Daoy (cell line): Measurements from ENCODE around the gene RABAC1. TPM values are rescaled to one million over a fixed set of nuclear protein-coding genes. Genes with fewer than 3 reads are reported as not detected.
"Not testable (repeated sequence)": the region's sequence is repeated elsewhere in the genome, so short reads cannot be mapped to it uniquely, and the experiment has no call there.

ENCODE experiments used
- DNase-seq: peaks from one replicate; pipeline ENCODE4 v3.0.0-alpha.2; 2015; ENCODE audit warnings: low read depth
- total RNA-seq: library from RNA; depleted of rRNA; stranded (reverse); fragments of >200 nt; shearing (Covaris generic); gene quantifications from 2 replicates; pipeline ENCODE4 v1.2.3, GENCODE V29; 2014; rRNA removed

Gene RABAC1
- total RNA-seq, 1 experiment from 2014 or later, result 126 TPM

DNA sequence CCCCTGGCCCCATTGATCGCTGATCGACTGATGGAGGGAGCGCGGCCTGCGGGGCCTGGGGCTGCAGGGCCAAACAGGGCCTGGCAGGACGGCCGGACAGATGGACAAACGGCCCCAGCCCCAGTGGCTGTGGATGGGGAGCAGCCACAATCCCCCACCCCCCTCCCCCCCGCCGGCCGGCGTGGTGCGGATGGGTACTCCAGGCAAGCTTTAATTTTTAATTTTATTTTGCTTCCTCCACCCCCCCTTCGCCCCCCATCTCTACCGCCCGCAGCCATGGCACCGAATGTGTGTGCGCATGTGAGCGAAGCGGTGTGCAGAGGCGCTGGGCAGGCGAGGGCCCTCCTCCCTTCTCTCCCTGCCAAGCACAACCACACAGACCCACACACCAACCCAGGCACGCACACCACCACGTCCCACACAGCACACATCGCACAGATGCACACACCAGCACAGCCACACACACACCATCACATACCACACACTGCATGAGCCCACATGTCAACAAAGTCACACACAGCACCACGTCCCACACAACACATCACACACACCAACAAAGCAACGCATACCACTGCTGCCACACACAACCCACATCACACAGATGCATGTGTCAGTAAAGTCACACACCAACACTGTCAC, 43.2 kb downstream of the RABAC1 start:
- DNase-seq, result no peak

DNA sequence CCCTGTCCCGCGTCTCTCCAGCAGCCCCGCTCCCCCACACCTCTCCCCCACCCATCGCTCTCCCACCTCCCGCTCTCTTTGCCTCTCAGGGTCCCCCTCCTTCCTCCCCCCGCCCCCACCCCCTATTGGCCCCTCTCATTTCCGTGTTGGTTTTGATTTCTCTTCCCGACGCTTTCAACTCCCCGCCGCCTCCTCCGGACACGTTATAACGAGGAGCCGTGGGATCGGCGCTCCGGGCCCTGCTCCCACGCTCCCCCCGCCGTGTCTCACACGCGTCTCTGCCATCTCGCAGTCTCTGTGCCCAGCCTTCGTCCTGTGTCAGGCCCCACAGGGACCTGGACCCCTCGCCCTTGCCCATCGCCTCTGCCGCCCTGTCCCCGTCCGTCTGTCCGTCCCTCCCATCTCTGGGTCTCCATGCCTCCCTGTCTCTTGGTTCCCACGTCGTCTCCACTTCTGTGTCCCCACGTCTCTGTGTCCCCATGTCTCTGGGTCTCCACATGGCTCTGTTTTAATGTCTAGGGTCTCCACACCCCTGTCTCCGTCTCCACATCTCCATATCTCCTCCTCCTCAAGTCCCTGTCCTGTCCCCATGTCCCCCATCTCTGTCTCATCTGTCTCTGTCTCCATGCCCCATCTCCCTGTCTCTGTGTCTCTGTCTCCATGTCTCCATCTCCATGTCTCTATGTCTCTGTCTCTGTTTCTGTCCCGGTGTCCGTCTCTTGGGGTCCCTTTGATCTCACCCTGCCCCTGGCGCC, 43.9 kb downstream of the RABAC1 start:
- DNase-seq, result no peak

- DNase-seq, result not testable (repeated sequence)
Measured at GRCh38 chr19:41914424-41914834, 44.7 kb downstream of the RABAC1 start.

GRCh38 chr19:41913538-41914423, 45.3 kb downstream of the RABAC1 start:
- no peak for DNase-seq

DNA sequence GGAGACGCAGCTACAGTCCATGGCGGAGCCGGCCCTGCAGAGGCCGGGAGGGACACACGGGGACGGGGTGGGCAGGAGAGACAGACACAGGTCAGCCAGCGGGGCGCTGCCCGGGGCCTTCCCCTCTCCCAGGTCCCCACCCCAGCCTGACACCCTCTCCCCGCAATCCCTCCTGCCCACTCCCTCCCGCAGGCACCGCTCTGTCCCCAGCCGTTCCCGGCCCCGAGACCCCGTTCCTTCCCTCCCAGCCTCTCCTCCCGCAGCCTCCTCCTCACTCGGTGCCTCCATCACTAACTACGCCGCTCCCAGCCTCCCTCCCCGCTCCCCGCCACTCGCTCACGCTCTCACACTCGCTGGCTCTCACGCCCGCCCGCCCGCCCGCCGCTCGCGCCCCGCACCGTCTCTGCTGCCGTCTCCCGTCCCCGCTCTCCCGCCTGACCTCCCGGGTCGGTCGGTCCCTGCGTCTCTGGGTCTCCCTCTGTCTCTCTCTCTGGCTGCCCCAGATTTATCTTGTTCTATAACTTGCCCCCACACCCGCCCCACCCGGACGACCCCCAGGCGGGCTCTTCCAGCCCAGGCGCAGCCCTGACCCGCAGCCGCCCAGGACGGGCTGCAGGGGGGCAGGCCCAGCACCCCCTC, 46.1 kb downstream of the RABAC1 start:
- no peak for DNase-seq

GRCh38 chr19:41911889-41912731, 47.0 kb downstream of the RABAC1 start:
- DNase-seq, result no peak

DNA sequence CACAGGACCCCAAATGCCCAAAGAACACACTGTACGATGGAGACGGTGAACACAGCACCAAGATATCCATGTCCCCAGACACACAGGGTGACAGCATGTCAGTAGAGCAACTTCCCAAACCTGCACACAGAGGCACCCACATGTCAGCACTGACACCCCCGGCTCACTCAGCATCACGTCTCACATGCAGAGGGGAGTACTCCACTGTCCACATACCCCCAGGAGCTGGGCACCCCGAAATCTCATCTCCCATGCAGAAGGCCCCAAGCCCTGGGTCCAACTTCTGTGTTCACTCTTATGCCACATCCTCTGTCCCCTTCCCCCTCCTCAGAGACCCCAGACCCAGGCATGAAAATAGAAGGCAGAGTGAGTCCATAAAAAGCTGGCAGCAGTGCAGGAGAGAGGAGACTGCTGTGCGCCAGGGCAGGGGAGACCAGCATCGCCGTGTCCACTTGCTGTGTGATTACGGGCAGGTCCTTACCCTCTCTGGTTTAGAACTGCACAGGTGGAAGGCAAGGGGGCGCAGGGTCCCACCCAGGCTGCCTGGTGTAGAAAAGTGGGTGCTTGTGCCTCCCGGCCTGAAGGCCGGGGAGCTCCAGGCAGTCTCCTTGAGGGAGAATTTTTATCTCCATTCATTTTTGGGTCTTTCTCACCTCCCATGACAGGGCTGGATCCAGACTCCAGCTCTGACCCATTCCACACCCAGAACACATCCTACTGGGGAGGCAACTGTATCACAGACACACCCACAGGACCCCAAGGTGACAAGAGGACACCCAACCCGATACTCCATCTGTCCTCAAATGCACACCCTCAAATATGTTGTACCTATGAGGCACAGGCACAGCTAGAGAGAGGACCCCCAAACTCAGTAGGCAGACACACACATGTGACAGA, 47.9 kb downstream of the RABAC1 start:
- no peak for DNase-seq

DNA sequence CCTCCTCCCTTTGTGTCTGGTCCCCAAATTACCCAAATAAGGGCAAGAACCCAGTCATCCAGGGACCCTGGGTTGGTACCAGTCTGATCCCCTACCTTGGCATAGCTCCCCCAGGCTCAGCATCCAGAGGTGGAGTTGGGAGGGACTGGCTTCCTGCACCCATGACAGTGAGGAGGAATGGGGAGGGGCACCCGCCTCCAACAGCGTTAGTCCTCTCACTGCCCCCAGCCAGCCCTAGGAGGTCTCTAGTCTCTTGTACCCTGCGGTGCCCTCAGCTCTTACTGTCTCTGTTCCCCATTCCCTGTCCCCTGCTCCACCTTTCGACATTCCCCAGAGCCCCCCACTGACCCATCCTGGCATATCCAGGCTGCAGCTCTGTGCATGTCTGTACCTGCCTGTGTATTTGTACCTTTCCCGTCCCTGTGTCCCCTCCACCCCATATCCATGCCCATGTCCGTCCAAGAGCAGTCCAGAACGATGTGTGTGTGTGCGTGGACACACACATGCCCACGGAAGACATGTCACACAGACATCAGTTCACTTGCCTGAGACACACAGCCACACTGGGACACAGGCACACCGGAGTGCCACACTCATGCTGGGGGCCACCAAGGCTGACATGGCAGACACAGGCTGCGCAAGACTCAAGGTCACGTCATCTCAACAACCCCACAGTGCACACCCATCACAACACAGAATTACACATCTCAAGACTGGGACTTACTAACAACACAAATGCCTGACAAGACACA, 48.7 kb downstream of the RABAC1 start:
- DNase-seq, result no peak

GRCh38 chr19:41909706-41910105, 49.4 kb downstream of the RABAC1 start:
- no peak for DNase-seq

DNA sequence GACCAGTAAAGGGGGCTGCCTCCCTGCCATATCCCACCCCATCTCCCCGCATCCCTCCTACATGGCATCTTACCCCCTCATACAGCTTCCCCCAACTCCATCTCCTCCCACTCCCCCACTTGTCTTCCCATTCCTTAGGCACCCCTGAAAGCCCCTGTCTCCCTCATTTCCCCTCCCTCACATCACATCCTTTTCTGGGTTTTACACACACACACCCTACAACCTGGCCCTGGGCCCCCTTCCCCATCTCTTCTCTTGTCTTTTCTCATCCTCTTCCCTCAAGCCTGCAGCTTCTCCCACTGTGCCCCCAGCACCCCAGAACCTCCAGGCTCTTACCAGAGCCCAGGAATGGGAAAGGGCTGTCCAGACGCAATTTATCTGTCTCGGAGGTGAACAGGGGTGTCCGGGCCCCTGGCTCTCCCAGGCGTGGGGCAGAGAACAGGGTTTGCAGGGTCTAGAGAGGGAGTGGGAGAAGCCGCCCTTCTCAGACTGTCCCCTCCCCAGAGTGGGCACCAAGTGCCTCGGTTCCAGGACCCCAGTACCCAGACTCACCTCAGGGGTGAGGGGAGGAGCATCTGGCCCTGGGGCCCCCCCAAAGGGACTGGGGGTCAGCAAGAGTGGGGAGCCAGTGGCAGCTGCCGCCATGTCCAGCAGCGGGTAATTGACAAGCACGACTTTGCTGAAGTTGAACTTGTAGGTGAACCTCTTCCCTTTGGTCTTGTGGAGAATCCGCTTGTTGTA, 50.2 kb downstream of the RABAC1 start:
- DNase-seq, result no peak

DNA sequence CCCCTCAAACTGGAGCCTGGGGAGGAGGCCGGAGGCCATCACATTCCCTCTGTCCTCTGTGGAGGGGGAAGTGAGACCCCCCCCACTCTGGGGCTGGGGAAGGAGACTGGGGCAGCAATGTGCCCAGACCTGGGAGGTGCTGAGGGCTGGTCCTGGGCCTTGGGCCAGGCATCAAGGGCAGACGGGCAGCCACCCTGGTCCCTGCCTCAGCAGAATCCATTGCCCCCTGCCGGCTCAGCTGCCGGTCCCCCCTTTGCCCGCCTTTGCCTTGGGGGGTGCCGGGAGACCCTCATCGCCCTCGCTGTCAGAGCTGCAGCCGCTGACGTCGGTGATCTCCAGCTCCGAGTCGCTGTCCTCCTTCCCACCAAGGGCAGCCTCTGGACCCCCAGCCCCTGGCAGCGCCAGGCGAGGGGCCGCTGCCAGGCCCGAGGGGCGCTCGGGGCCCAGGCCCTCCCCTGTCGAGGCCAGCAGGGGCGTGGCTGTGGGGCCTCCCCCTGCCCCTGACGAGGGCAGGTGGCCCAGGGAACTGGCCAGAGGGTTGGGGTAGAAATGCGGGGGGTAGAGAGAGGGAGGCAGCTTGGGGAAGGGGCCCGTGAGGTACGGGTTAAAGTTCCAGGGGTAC, 51.0 kb downstream of the RABAC1 start:
- DNase-seq, result no peak

DNA sequence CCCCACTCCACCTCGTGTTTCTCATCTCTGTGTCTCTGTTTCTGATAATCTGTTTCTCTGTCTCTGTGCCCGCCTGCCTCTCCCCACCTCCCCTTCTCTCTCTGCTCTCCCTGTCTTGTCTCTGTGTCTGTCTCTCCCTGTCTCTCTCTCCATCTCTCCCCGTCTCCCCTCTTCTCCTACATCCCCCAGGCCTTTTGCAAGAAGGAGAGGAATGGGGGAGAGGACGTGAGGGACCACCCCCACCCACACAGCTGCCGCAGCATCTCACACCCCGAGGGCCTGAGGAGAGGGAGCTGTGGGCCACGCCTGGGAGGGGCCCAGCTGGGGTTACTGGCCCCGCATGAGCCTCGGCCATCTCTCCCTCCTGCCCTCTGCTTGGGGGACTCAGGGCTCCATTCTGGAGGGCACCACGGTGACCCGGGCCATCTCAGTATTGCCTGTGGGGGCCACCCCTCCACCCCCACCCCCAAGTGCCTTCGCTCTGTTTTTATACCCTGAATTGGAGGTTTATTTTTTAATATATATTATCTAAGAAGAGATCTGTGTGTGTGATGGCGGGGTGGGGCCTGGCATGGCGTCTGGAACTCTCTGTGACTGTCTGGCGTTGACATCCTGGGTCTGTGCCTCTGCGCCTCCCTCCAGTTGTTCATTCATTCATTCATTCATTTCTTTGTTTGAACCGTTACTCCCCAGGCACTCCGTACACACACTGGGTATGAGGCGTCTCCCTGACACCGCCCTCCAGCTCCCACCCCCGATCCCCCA, 52.0 kb downstream of the RABAC1 start:
- DNase-seq, result no peak

Other genes starting within 250 kb of the RABAC1 start
- gene CEACAM6, start 203.8 kb downstream of the RABAC1 start, total RNA-seq, result not detected in 2 replicates
- gene CEACAM3, start 162.7 kb downstream of the RABAC1 start, total RNA-seq, result not detected in 2 replicates
- gene LYPD4, start 114.6 kb downstream of the RABAC1 start, total RNA-seq, result not detected in 2 replicates
- gene DMRTC2, start 114.3 kb downstream of the RABAC1 start, total RNA-seq, result not detected in 2 replicates
- gene RPS19, start 99.1 kb downstream of the RABAC1 start, total RNA-seq, result 2,465 and 2,894 TPM in 2 replicates
- not detected in 2 replicates for gene CD79A, start 82.0 kb downstream of the RABAC1 start, total RNA-seq
- 73.9 and 76.2 TPM in 2 replicates for gene ARHGEF1, start 76.1 kb downstream of the RABAC1 start, total RNA-seq
- gene ERFL, start 30.9 kb downstream of the RABAC1 start, total RNA-seq, result not detected in 2 replicates
- gene ATP1A3, start 34.9 kb upstream of the RABAC1 start, total RNA-seq, result 0.97 and 1.6 TPM in 2 replicates
- gene GRIK5, start 110.9 kb upstream of the RABAC1 start, total RNA-seq, result 0.42 and 0.57 TPM in 2 replicates
- 18.5 and 19.3 TPM in 2 replicates for gene ZNF574, start 116.8 kb upstream of the RABAC1 start, total RNA-seq
- gene POU2F2, start 173.1 kb upstream of the RABAC1 start, total RNA-seq, result 0.69 and 3.1 TPM in 2 replicates